Measurements from ENCODE around the gene ST3GAL5. TPM values are rescaled to one million over a fixed set of nuclear protein-coding genes. Genes with fewer than 3 reads are reported as not detected.

ST3GAL5 gene
- total and polyA plus RNA-seq, 5 donors = 5.4 to 14.0 (median 8.7) TPM

DNA sequence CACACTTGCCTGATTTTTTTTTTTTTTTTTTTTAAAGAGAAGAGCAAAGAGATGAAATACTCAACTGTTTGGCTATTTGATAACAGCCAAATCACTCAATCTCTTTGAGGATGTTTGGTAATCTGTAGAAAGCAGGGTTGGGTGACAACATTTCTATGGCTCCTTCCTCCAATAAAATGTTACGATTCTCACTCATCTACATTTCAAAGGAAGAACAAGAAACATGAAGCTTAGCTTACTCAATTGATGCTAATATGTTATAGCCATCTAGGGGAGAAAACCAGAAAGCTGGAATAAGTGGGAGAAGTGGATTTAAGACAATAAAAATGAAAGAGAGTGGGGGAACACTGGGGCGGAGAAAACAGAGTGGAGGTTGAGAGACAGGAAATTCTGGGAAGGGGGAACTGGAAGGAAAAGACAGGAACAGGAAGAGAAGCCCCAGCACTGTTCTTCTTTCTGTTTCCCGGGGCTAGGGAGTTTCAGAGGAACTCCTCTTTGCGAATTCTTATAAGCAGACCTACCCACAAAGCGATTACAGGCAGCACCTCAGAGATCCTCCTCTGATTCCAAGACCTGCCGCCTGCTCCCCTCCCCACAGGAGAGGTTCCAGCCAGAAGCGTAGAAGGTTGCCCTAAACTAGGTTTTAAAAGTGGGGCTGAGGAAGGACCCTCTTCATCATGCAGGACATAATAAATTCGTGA is 13.3 kb downstream of the ST3GAL5 start:
- ATAC-seq (no peak), DNase-seq (no peak)
- H3K4me3 ChIP-seq (ENCODE audit: low read length) = no peak overlapping the region
- 60% methylated on average over 8 of the region's 8 CpGs for whole genome bisulfite sequencing
- H3K9me3 ChIP-seq (ENCODE audit: control insufficient read depth, low read length) = no peaks in the 10 kb centered on the region
- intact Hi-C loops (cut with DNase I) = no loop called here
- no peaks in the 10 kb centered on the region for H3K27me3 ChIP-seq (ENCODE audit: control insufficient read depth, insufficient read depth)
- H3K4me1 ChIP-seq (ENCODE audit: control insufficient read depth, insufficient read depth, low read length) = peaks cover 8% of the 10 kb centered on the region
- H3K27ac ChIP-seq (ENCODE audit: low read length) = no peak overlapping the region

DNA sequence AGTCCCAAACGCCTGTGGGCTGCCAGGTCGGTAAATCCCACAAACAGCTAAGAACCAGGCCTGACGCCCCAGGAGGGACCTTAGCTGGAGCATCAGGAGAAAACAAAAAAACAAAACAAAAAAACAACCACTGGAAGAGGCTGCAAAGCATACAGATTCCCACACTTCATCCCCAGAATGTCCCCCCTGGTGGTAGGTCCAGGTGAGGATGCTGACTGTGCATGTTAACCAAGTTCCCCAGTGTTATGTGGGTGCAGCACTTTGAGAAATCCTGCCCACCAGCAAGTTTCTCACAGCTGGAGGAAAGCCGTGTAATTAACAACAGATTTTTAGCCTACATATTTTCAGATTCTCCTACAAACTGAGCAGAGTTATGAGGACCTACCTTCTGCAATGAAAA is 15.1 kb downstream of the ST3GAL5 start:
- H3K4me1 ChIP-seq (ENCODE audit: control insufficient read depth, insufficient read depth, low read length) = peaks cover 4% of the 10 kb centered on the region
- DNase-seq = no peak
- no peak for ATAC-seq
- no peaks in the 10 kb centered on the region for H3K9me3 ChIP-seq (ENCODE audit: control insufficient read depth, low read length)
- no peak overlapping the region for H3K4me3 ChIP-seq (ENCODE audit: low read length)
- intact Hi-C loops (cut with DNase I) = no loop called here
- WGBS = 94% methylated on average over 4 of the region's 4 CpGs
- H3K27me3 ChIP-seq (ENCODE audit: control insufficient read depth, insufficient read depth) = no peaks in the 10 kb centered on the region
- H3K27ac ChIP-seq (ENCODE audit: low read length) = no peak overlapping the region

DNA sequence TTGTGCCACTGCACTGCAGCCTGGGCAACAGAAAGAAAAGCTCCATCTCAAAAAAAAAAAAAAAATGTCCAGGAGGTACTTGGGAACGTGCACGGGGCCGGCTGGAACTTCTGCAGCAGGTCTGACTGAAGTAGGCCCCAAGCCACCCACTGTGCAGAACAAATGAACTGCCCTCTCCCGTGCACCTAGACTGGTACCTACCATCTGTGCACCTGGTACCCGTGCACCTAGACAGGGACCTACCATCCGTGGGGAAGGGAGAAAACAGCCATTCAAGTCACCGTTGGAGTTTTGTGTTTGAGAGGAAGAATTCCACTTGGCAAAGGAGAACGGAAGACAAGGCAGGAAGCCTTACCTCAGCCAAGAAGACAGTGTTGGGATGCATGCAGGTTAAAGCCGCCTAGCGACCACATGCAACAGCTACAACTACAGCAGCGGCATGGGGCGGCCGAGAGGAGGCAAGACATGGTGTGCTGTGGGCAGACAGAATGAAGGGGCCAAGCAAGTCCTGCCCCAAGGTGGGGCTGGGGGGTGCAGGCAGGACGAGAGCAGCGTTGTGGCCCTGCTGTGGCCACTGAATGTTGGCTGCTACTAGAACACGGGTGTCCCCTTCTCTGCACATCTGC is 16.1 kb downstream of the ST3GAL5 start:
- Histone ChIP-seq H3K4me1 (ENCODE audit: control insufficient read depth, insufficient read depth, low read length) (no peaks in the 10 kb centered on the region), H3K27me3 (ENCODE audit: control insufficient read depth, insufficient read depth) (no peaks in the 10 kb centered on the region), H3K4me3 (ENCODE audit: low read length) (no peak overlapping the region), H3K27ac (ENCODE audit: low read length) (no peak overlapping the region), H3K9me3 (ENCODE audit: control insufficient read depth, low read length) (no peaks in the 10 kb centered on the region)
- intact Hi-C loops (cut with DNase I) = no loop called here
- 75% methylated on average over 16 of the region's 16 CpGs for WGBS
- peak; percentile 61 to 82 for ATAC-seq
- peak in 1 of 3 donors; percentile 69 for DNase-seq

- H3K27me3 ChIP-seq (ENCODE audit: control insufficient read depth, insufficient read depth) = no peaks in the 10 kb centered on the region
- no peak overlapping the region for H3K4me3 ChIP-seq (ENCODE audit: low read length)
- DNase-seq (no peak), ATAC-seq (no peak)
- no peaks in the 10 kb centered on the region for H3K9me3 ChIP-seq (ENCODE audit: control insufficient read depth, low read length)
- intact Hi-C loops (cut with DNase I) = no loop called here
- WGBS = 96% methylated on average over 6 of the region's 6 CpGs
- no peaks in the 10 kb centered on the region for H3K4me1 ChIP-seq (ENCODE audit: control insufficient read depth, insufficient read depth, low read length)
- no peak overlapping the region for H3K27ac ChIP-seq (ENCODE audit: low read length)
These were observed 17.2 kb downstream of the ST3GAL5 start for GRCh38 chr2:85871494-85872164.

DNA sequence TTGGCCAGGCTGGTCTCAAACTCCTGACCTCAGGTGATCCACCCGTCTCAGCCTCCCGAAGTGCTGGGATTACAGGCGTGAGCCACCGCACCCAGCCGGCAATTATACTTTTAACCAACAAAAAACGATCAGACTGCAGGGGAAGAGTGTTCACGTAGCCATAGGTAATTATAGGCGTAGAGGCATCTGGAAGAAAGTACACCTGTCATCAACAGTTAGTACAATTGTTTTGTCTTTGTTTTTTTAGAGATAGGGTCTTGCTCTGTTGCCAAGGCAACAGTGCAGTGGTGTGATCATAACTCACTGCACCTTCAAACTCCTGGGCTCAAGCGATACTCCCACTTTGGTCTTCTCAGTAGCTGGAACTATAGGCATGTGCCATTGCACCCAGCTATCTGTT is 20.0 kb downstream of the ST3GAL5 start:
- WGBS = 97% methylated on average over 9 of the region's 9 CpGs
- DNase-seq = no peak
- no peak overlapping the region for H3K4me3 ChIP-seq (ENCODE audit: low read length)
- H3K27me3 ChIP-seq (ENCODE audit: control insufficient read depth, insufficient read depth) = no peaks in the 10 kb centered on the region
- intact Hi-C loops (cut with DNase I) = no loop called here
- no peaks in the 10 kb centered on the region for H3K4me1 ChIP-seq (ENCODE audit: control insufficient read depth, insufficient read depth, low read length)
- ATAC-seq = no peak
- no peaks in the 10 kb centered on the region for H3K9me3 ChIP-seq (ENCODE audit: control insufficient read depth, low read length)
- no peak overlapping the region for H3K27ac ChIP-seq (ENCODE audit: low read length)

- intact Hi-C loops (cut with DNase I) = no loop called here
- no peaks in the 10 kb centered on the region for H3K4me1 ChIP-seq (ENCODE audit: control insufficient read depth, insufficient read depth, low read length)
- H3K4me3 ChIP-seq (ENCODE audit: low read length) = no peak overlapping the region
- no peak for DNase-seq
- no peak overlapping the region for H3K27ac ChIP-seq (ENCODE audit: low read length)
- WGBS = 93% methylated on average over 11 of the region's 11 CpGs
- H3K27me3 ChIP-seq (ENCODE audit: control insufficient read depth, insufficient read depth) = no peaks in the 10 kb centered on the region
- no peaks in the 10 kb centered on the region for H3K9me3 ChIP-seq (ENCODE audit: control insufficient read depth, low read length)
- no peak for ATAC-seq
These were observed 21.1 kb downstream of the ST3GAL5 start for GRCh38 chr2:85867556-85868292.

- DNase-seq = no peak
- ATAC-seq = no peak
- 94% methylated on average over 1 of the region's 1 CpG for WGBS
- no peaks in the 10 kb centered on the region for H3K27me3 ChIP-seq (ENCODE audit: control insufficient read depth, insufficient read depth)
- H3K9me3 ChIP-seq (ENCODE audit: control insufficient read depth, low read length) = no peaks in the 10 kb centered on the region
- intact Hi-C loops (cut with DNase I) = no loop called here
- no peak overlapping the region for H3K4me3 ChIP-seq (ENCODE audit: low read length)
- H3K4me1 ChIP-seq (ENCODE audit: control insufficient read depth, insufficient read depth, low read length) = no peaks in the 10 kb centered on the region
- no peak overlapping the region for H3K27ac ChIP-seq (ENCODE audit: low read length)
These were observed 21.7 kb downstream of the ST3GAL5 start for GRCh38 chr2:85867121-85867520.

- intact Hi-C loops (cut with DNase I) = no loop called here
- Histone ChIP-seq H3K27ac (ENCODE audit: low read length) (no peak overlapping the region), H3K9me3 (ENCODE audit: control insufficient read depth, low read length) (no peaks in the 10 kb centered on the region), H3K4me1 (ENCODE audit: control insufficient read depth, insufficient read depth, low read length) (no peaks in the 10 kb centered on the region), H3K4me3 (ENCODE audit: low read length) (no peak overlapping the region), H3K27me3 (ENCODE audit: control insufficient read depth, insufficient read depth) (no peaks in the 10 kb centered on the region)
- ATAC-seq (peak; percentile 14 to 28), DNase-seq (no peak)
- WGBS = 83% methylated on average over 3 of the region's 3 CpGs
These were observed 22.6 kb downstream of the ST3GAL5 start for GRCh38 chr2:85866165-85866659.

DNA sequence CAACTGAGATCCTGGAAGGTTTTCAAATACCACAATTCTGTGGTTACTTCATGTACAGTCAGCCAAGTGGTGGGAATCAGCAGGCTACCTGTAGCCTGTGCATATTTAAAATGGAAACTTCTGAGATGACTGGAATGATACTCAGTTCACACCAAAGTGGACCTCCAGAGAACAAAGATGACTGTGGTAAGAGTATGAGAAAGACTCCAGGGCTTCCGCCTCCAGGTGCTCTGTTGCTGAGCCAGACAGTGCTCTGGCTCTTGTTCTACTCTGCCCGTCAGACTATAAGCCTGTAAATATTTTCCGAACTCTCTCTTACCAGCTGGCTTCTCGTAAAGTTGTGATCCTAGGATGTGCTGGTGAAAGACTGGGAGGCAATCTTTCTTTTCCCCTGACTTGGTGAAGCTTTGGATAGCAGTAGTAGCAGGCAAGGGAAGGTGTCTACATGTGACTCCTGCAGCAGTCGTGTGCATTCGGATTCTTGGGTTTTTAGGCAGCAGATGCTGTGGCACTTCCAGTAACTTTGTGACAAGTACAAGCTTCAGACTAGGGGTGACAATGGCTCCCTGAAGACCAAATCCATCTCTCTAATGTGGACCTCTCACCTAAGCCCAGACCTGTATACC is 23.1 kb downstream of the ST3GAL5 start:
- Histone ChIP-seq H3K4me3 (ENCODE audit: low read length) (no peak overlapping the region), H3K4me1 (ENCODE audit: control insufficient read depth, insufficient read depth, low read length) (no peaks in the 10 kb centered on the region), H3K9me3 (ENCODE audit: control insufficient read depth, low read length) (no peaks in the 10 kb centered on the region), H3K27me3 (ENCODE audit: control insufficient read depth, insufficient read depth) (no peaks in the 10 kb centered on the region), H3K27ac (ENCODE audit: low read length) (no peak overlapping the region)
- ATAC-seq = no peak
- intact Hi-C loops (cut with DNase I) = no loop called here
- no peak for DNase-seq
- WGBS = 86% methylated on average over 6 of the region's 6 CpGs

DNA sequence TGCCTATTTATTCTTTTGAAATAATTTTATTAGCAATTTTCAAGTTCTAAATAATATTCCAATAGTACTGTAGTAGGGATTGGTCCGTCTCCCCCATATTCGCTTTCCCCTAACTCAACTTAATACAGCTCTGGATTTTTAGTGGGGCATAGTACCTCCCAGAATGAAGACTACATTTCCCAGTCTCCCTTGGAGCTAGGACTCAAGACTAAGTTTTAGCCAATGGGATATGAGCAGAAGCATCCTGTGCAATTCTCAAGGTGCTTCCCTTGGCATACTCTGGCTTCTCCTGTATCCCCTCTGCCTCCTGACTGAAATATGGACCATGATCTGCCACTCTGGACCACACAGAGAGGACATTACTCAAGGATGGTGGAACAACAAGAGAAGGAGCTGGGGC is 24.1 kb downstream of the ST3GAL5 start:
- no peak overlapping the region for H3K27ac ChIP-seq (ENCODE audit: low read length)
- H3K9me3 ChIP-seq (ENCODE audit: control insufficient read depth, low read length) = no peaks in the 10 kb centered on the region
- H3K4me1 ChIP-seq (ENCODE audit: control insufficient read depth, insufficient read depth, low read length) = no peaks in the 10 kb centered on the region
- DNase-seq (no peak), ATAC-seq (no peak)
- no peak overlapping the region for H3K4me3 ChIP-seq (ENCODE audit: low read length)
- no peaks in the 10 kb centered on the region for H3K27me3 ChIP-seq (ENCODE audit: control insufficient read depth, insufficient read depth)
- intact Hi-C loops (cut with DNase I) = no loop called here
- WGBS = 97% methylated on average over 2 of the region's 2 CpGs
